H9 (cell line): Measurements from ENCODE around the gene APOL2. TPM values are rescaled to one million over a fixed set of nuclear protein-coding genes. Genes with fewer than 3 reads are reported as not detected.

Experiments
- DNase-seq: peaks from one replicate; pipeline ENCODE4 v3.0.0-alpha.2; 2017
- H2AFZ ChIP-seq: one replicate; pipeline ENCODE4 v1.6.1; 2013; ENCODE audit warnings: mild to moderate bottlenecking, low read length, control low read depth, moderate library complexity
- H2AK5ac ChIP-seq: 2 replicates; pipeline ENCODE4 v1.6.1; 2013; ENCODE audit warnings: low read length, control low read depth, mixed read lengths; ENCODE audit not compliant: insufficient read length
- H2BK120ac ChIP-seq: one replicate; pipeline ENCODE4 v1.6.1; 2013; ENCODE audit warnings: low read depth, mild to moderate bottlenecking, low read length, control low read depth, inconsistent platforms; ENCODE audit not compliant: poor library complexity, severe bottlenecking
- H2BK12ac ChIP-seq: 2 replicates; pipeline ENCODE4 v1.6.1; 2013; ENCODE audit warnings: low read length, control low read depth, mixed read lengths, low read depth; ENCODE audit not compliant: insufficient read length
- H2BK15ac ChIP-seq: 2 replicates; pipeline ENCODE4 v1.6.1; 2013; ENCODE audit warnings: low read depth, low read length, control low read depth
- H2BK20ac ChIP-seq: one replicate; pipeline ENCODE4 v1.6.1; 2013; ENCODE audit warnings: low read depth, mild to moderate bottlenecking, low read length, control low read depth, inconsistent platforms; ENCODE audit not compliant: poor library complexity, severe bottlenecking
- H2BK5ac ChIP-seq: 2 replicates; pipeline ENCODE4 v1.6.1; 2013; ENCODE audit warnings: low read length, control low read depth, mixed read lengths; ENCODE audit not compliant: insufficient read length
- H3K14ac ChIP-seq: 2 replicates; pipeline ENCODE4 v1.6.1; 2013; ENCODE audit warnings: low read length, control low read depth; ENCODE audit not compliant: insufficient read depth
- H3K18ac ChIP-seq: 2 replicates; pipeline ENCODE4 v1.6.1; 2013; ENCODE audit warnings: low read depth, mild to moderate bottlenecking, mixed read lengths, low read length, control low read depth; ENCODE audit not compliant: insufficient read length
- H3K23ac ChIP-seq: 2 replicates; pipeline ENCODE4 v1.6.1; 2013; ENCODE audit warnings: low read length, control low read depth, mixed read lengths, low read depth; ENCODE audit not compliant: insufficient read length
- H3K23me2 ChIP-seq: 2 replicates; pipeline ENCODE4 v1.6.1; 2013; ENCODE audit warnings: low read depth, mild to moderate bottlenecking, mixed read lengths, low read length, control low read depth; ENCODE audit not compliant: insufficient read length, poor library complexity, severe bottlenecking
- H3K27ac ChIP-seq: 2 replicates; pipeline ENCODE4 v1.5.1; 2013; ENCODE audit warnings: low read length, control low read depth, mixed read lengths, low read depth; ENCODE audit not compliant: insufficient read length
- H3K27me3 ChIP-seq: 2 replicates; pipeline ENCODE4 v1.6.1; 2013; ENCODE audit warnings: low read length, control low read depth, inconsistent platforms; ENCODE audit not compliant: insufficient read depth
- H3K4ac ChIP-seq: 2 replicates; pipeline ENCODE4 v1.6.1; 2013; ENCODE audit warnings: low read depth, mild to moderate bottlenecking, control low read depth, inconsistent platforms, low read length, moderate library complexity
- H3K4me1 ChIP-seq: 2 replicates; pipeline ENCODE4 v1.6.1; 2013; ENCODE audit warnings: low read length, control low read depth, inconsistent platforms; ENCODE audit not compliant: insufficient read depth
- H3K4me2 ChIP-seq: 2 replicates; pipeline ENCODE4 v1.6.1; 2013; ENCODE audit warnings: low read length, control low read depth, mixed read lengths; ENCODE audit not compliant: insufficient read length, insufficient read depth
- H3K56ac ChIP-seq: 2 replicates; pipeline ENCODE4 v1.6.1; 2013; ENCODE audit warnings: low read depth, mild to moderate bottlenecking, mixed read lengths, low read length, control low read depth; ENCODE audit not compliant: insufficient read length
- H3K79me1 ChIP-seq: 2 replicates; pipeline ENCODE4 v1.6.1; 2013; ENCODE audit warnings: low read depth, mild to moderate bottlenecking, moderate library complexity, low read length, control low read depth, inconsistent platforms; ENCODE audit not compliant: insufficient read depth, poor library complexity, severe bottlenecking
- H3K79me2 ChIP-seq: 2 replicates; pipeline ENCODE4 v1.6.1; 2013; ENCODE audit warnings: low read length, control low read depth, inconsistent platforms; ENCODE audit not compliant: insufficient read depth
- H3K9ac ChIP-seq: 2 replicates; pipeline ENCODE4 v1.6.1; 2013; ENCODE audit warnings: low read length, control low read depth, mixed read lengths; ENCODE audit not compliant: insufficient read length; ENCODE audit errors: extremely low read depth
- H3K9me3 ChIP-seq: one replicate; pipeline ENCODE4 v1.6.1; 2013; ENCODE audit warnings: low read depth, low read length, inconsistent platforms; ENCODE audit not compliant: control insufficient read depth
- H3T11ph ChIP-seq: one replicate; pipeline ENCODE4 v1.6.1; 2013; ENCODE audit warnings: mild to moderate bottlenecking, low read length, control low read depth, inconsistent platforms
- H4K20me1 ChIP-seq: one replicate; pipeline ENCODE4 v1.6.1; 2013; ENCODE audit not compliant: control insufficient read depth, insufficient read length, insufficient read depth
- H4K5ac ChIP-seq: 2 replicates; pipeline ENCODE4 v1.6.1; 2013; ENCODE audit warnings: low read depth, mild to moderate bottlenecking, mixed read lengths, low read length, control low read depth; ENCODE audit not compliant: insufficient read length
- H4K8ac ChIP-seq: replicated peaks from 2 replicates; pipeline ENCODE4 v1.6.1; 2013; ENCODE audit warnings: low read length, control low read depth, mixed read lengths, low read depth; ENCODE audit not compliant: insufficient read length
- H4K91ac ChIP-seq: 2 replicates; pipeline ENCODE4 v1.6.1; 2013; ENCODE audit warnings: low read depth, mild to moderate bottlenecking, moderate library complexity, mixed read lengths, low read length, control low read depth; ENCODE audit not compliant: insufficient read length
- H3K27ac Mint-ChIP-seq, 3 experiments: 2 replicates in 2 of 3; 3 replicates in 1 of 3; pipeline ENCODE4 v1.8.0; 2020 to 2021; ENCODE audit warnings: mixed read lengths in 3 of 3, mild to moderate bottlenecking in 1 of 3, moderate library complexity in 1 of 3
- H3K27me3 Mint-ChIP-seq: 2 replicates; pipeline ENCODE4 v1.8.0; 2021; ENCODE audit warnings: low read depth, mild to moderate bottlenecking, moderate library complexity, mixed read lengths
- H3K36me3 Mint-ChIP-seq, 3 experiments: 2 replicates in 2 of 3; 3 replicates in 1 of 3; pipeline ENCODE4 v1.8.0; 2020 to 2021; ENCODE audit warnings: low read depth in 3 of 3, mixed read lengths in 3 of 3; ENCODE audit not compliant: insufficient read depth in 1 of 3
- H3K4me1 Mint-ChIP-seq, 2 experiments: 2 replicates each; pipeline ENCODE4 v1.8.0; 2020; ENCODE audit warnings: mixed read lengths in 2 of 2
- H3K4me3 Mint-ChIP-seq, 2 experiments: 2 replicates in 1 of 2; 3 replicates in 1 of 2; pipeline ENCODE4 v1.8.0; 2020 to 2021; ENCODE audit warnings: mild to moderate bottlenecking in 2 of 2, mixed read lengths in 2 of 2, moderate library complexity in 1 of 2
- H3K9me3 Mint-ChIP-seq, 2 experiments: 2 replicates in 1 of 2; 3 replicates in 1 of 2; pipeline ENCODE4 v1.8.0; 2020; ENCODE audit warnings: mild to moderate bottlenecking in 2 of 2, mixed read lengths in 2 of 2, moderate library complexity in 1 of 2
- CTCF ChIP-seq: fragments of 200-600 bp; sonication (generic); conservative IDR thresholded peaks from 3 replicates; pipeline ENCODE4 v1.8.0; 2021; ENCODE audit warnings: antibody characterized with exemption, mild to moderate bottlenecking
- WGBS: extraction: QIAGEN DNeasy Blood & Tissue Kit; methylation state at CpG from one replicate; pipeline ENCODE4 v1.1.7; 2013; ENCODE audit warnings: missing lambda C conversion rate, low lambda C conversion rate, mixed read lengths; ENCODE audit not compliant: insufficient read length; ENCODE audit errors: extremely low coverage; 5-methylcytosine and 5-hydroxymethylcytosine counted together
- total RNA-seq: library from RNA; stranded (reverse); gene quantifications from 2 replicates; pipeline ENCODE4 v1.2.1, GENCODE V29; 2021

Gene APOL2
- total RNA-seq, 1 experiment from 2014 or later: 15.6 TPM

GRCh38 chr22:36285017-36285416 is 45.7 kb upstream of the APOL2 start:
- Histone ChIP-seq H4K5ac (no peak overlapping the region), H3K4ac (no peak overlapping the region), H3K4me2 (no peak overlapping the region), H3K9me3 (no peaks in the 10 kb centered on the region), H3K56ac (no peak overlapping the region), H4K91ac (no peak overlapping the region), H3K9ac (no peak overlapping the region), H4K20me1 (no peaks in the 10 kb centered on the region), H4K8ac (no peak overlapping the region), H3K18ac (no peak overlapping the region), H3K27ac (no peak overlapping the region), H2AFZ (no peak overlapping the region), H3K14ac (no peak overlapping the region), H3K23ac (no peak overlapping the region), H2BK12ac (no peak overlapping the region), H2BK15ac (no peak overlapping the region), H3K79me2 (no peaks in the 10 kb centered on the region), H3T11ph (no peak overlapping the region), H3K79me1 (no peaks in the 10 kb centered on the region), H2BK120ac (no peak overlapping the region), H2AK5ac (no peak overlapping the region), H2BK20ac (no peak overlapping the region), H3K4me1 (no peaks in the 10 kb centered on the region), H3K27me3 (no peaks in the 10 kb centered on the region), H2BK5ac (no peak overlapping the region), H3K23me2 (no peaks in the 10 kb centered on the region)
- Mint-ChIP-seq H3K27ac (no peak overlapping the region), H3K27me3 (no peaks in the 10 kb centered on the region), H3K4me3 (no peak overlapping the region), H3K36me3 (peaks cover 54 to 90% (median 90%) of the 10 kb centered on the region in 3 experiments), H3K4me1 (peaks cover 2 to 9% of the 10 kb centered on the region in 2 experiments; a peak in 3 of 4 replicates), H3K9me3 (no peaks in the 10 kb centered on the region; a peak in 1 of 5 replicates)
- WGBS: no CpG with 5 or more reads among the region's 12 CpGs
- no peak for TF ChIP-seq CTCF
- DNase-seq: no peak
